ENCODE data around the gene RAB3A.

DNA sequence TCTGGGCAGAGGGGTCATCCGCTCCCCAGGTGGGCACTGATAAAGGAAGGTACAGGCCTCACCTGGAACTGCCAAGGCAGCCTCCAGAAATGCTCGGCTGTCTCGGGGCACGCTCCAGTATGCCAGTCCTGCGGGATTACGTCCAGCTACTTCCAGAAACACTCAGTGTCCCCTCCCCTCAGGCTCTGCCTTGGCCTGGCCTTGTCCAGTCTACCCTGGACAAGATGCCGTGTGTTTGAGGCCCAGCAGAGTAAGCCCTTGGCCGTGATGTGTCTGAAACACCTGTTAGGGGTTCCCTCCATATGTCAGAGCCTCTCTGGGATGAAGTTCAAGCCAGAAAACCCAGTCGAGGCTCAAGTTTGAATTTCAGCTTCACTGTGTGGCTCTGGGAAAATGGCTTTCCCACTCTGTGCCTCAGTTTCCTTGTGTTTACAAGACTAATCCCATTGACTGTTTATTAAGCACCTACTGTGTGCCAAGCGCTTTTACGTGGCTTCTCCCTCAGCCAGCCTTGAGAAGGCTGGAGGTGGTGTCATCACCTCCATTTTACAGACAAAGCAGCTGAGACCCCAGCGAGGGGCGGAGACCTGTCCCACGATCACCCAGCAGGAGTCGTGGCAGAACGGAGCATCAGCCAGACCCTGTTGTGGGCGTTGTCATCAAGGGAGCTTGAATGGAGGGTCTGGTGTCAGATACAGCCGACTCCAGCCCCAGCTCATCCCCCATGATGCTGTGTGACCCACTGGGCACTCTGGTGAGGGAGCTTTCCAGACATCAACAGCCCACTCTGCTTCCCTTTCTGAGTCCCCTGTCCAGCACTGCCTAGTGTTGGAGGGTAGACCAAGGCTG is 52.8 kb downstream of the RAB3A start:
- TF ChIP-seq, protein P1, sequence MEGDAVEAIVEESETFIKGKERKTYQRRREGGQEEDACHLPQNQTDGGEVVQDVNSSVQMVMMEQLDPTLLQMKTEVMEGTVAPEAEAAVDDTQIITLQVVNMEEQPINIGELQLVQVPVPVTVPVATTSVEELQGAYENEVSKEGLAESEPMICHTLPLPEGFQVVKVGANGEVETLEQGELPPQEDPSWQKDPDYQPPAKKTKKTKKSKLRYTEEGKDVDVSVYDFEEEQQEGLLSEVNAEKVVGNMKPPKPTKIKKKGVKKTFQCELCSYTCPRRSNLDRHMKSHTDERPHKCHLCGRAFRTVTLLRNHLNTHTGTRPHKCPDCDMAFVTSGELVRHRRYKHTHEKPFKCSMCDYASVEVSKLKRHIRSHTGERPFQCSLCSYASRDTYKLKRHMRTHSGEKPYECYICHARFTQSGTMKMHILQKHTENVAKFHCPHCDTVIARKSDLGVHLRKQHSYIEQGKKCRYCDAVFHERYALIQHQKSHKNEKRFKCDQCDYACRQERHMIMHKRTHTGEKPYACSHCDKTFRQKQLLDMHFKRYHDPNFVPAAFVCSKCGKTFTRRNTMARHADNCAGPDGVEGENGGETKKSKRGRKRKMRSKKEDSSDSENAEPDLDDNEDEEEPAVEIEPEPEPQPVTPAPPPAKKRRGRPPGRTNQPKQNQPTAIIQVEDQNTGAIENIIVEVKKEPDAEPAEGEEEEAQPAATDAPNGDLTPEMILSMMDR (conservative IDR thresholded peaks at IDR 0.05; ENCODE audit: low read depth, low read length), result no peak
- TF ChIP-seq EZH2 (IDR thresholded peaks at IDR 0.05; ENCODE audit: low read length, unreplicated experiment), result no peak
- no peak for TF ChIP-seq EZH2phosphoT487 (IDR thresholded peaks at IDR 0.05; ENCODE audit: borderline replicate concordance, low read length)
